HEK293 (cell line): ENCODE measurements around the gene SGIP1.

Source experiments
- CTCF ChIA-PET: fragments of 350-600 bp; formaldehyde crosslinking; extraction: SDS; loops from one replicate; lab custom pipeline; 2021; ENCODE audit warnings: antibody characterized with exemption; lab: Yijun Ruan, JAX
- POLR2A ChIA-PET: fragments of 300-600 bp; formaldehyde crosslinking; extraction: SDS; loops from one replicate; lab custom pipeline; 2020; ENCODE audit warnings: antibody characterized with exemption, inconsistent platforms; lab: Yijun Ruan, JAX
- H3K27ac ChIP-seq: fragments of 200-500 bp; sonication (Bioruptor generic); 2 replicates; pipeline ENCODE4 v1.5.1; 2014; ENCODE audit warnings: low read depth, low read length, control low read depth, inconsistent platforms; ENCODE audit errors: extremely low read depth
- H3K36me3 ChIP-seq, 2 experiments: fragments of 200-500 bp in 1 of 2; sonication (Bioruptor generic) in 1 of 2; 1 replicate in 1 of 2; 2 replicates in 1 of 2; pipeline ENCODE4 v1.5.1; 2014 to 2017; ENCODE audit warnings: inconsistent platforms in 2 of 2, low read length in 2 of 2; ENCODE audit not compliant: control insufficient read depth in 2 of 2, insufficient read depth in 1 of 2
- H3K4me1 ChIP-seq: fragments of 200-500 bp; sonication (Bioruptor generic); 2 replicates; pipeline ENCODE4 v1.5.1; 2014; ENCODE audit warnings: mild to moderate bottlenecking, low read length, inconsistent platforms; ENCODE audit not compliant: control insufficient read depth, insufficient read depth
- H3K4me3 ChIP-seq: 2 replicates; pipeline ENCODE4 v1.5.1; 2011; ENCODE audit warnings: low read depth, mild to moderate bottlenecking, control low read depth, low read length, moderate library complexity
- H3K9me3 ChIP-seq: fragments of 200-500 bp; sonication (Bioruptor generic); 2 replicates; pipeline ENCODE4 v1.5.1; 2014; ENCODE audit warnings: low read depth, low read length, inconsistent platforms; ENCODE audit not compliant: control insufficient read depth, insufficient read depth
- BCL11B ChIP-seq: fragments of 450-650 bp; formaldehyde crosslinking; IDR thresholded peaks from 2 replicates; pipeline ENCODE4 v1.5.1; 2016; ENCODE audit warnings: low read depth, missing biosample characterization, missing genetic modification characterization
- KLF16 ChIP-seq: fragments of 450-650 bp; formaldehyde crosslinking; IDR thresholded peaks from 2 replicates; pipeline ENCODE4 v1.5.1; 2017; ENCODE audit warnings: missing biosample characterization, missing genetic modification characterization
- SP7 ChIP-seq: fragments of 450-650 bp; formaldehyde crosslinking; IDR thresholded peaks from 2 replicates; pipeline ENCODE4 v1.5.1; 2016; ENCODE audit warnings: missing biosample characterization, missing genetic modification characterization
- ZNF132 ChIP-seq: fragments of 450-650 bp; formaldehyde crosslinking; IDR thresholded peaks from 2 replicates; pipeline ENCODE4 v1.5.1; 2017; ENCODE audit warnings: missing biosample characterization, missing genetic modification characterization, borderline replicate concordance
- ZNF175 ChIP-seq: fragments of 450-650 bp; formaldehyde crosslinking; IDR thresholded peaks from 2 replicates; pipeline ENCODE4 v1.5.1; 2016; ENCODE audit warnings: missing biosample characterization, missing genetic modification characterization
- ZNF211 ChIP-seq: fragments of 450-650 bp; formaldehyde crosslinking; IDR thresholded peaks from 2 replicates; pipeline ENCODE4 v1.5.1; 2016; ENCODE audit warnings: low read depth, missing biosample characterization, missing genetic modification characterization
- ZNF311 ChIP-seq: fragments of 450-650 bp; formaldehyde crosslinking; IDR thresholded peaks from 2 replicates; pipeline ENCODE4 v1.5.1; 2017; ENCODE audit warnings: missing biosample characterization, missing genetic modification characterization, borderline replicate concordance
- ZNF529 ChIP-seq: fragments of 450-650 bp; formaldehyde crosslinking; IDR thresholded peaks from 2 replicates; pipeline ENCODE4 v1.5.1; 2017; ENCODE audit warnings: missing genetic modification characterization, missing biosample characterization; ENCODE audit not compliant: insufficient replicate concordance
- ZNF544 ChIP-seq: fragments of 450-650 bp; formaldehyde crosslinking; IDR thresholded peaks from 2 replicates; pipeline ENCODE4 v1.5.0; 2017; ENCODE audit warnings: missing biosample characterization, missing genetic modification characterization
- ZNF561 ChIP-seq: fragments of 450-650 bp; IDR thresholded peaks from 2 replicates; pipeline ENCODE4 v1.5.1; 2018; ENCODE audit warnings: missing biosample characterization, missing genetic modification characterization, borderline replicate concordance
- ZNF623 ChIP-seq: fragments of 450-650 bp; formaldehyde crosslinking; IDR thresholded peaks from 2 replicates; pipeline ENCODE4 v1.5.1; 2016; ENCODE audit warnings: missing biosample characterization, missing genetic modification characterization
- ZNF707 ChIP-seq: fragments of 450-650 bp; formaldehyde crosslinking; IDR thresholded peaks from 2 replicates; pipeline ENCODE4 v1.5.1; 2016; ENCODE audit warnings: missing biosample characterization, missing genetic modification characterization
- ZNF76 ChIP-seq: fragments of 450-650 bp; formaldehyde crosslinking; IDR thresholded peaks from 2 replicates; pipeline ENCODE4; 2016; ENCODE audit warnings: low read depth, missing biosample characterization, missing genetic modification characterization, borderline replicate concordance
- TF ChIP-seq, protein P1 (sequence below): fragments of 450-650 bp; formaldehyde crosslinking; IDR thresholded peaks from 2 replicates; pipeline ENCODE4; 2016; ENCODE audit warnings: missing biosample characterization, missing genetic modification characterization
- TF ChIP-seq, protein P2 (sequence below): fragments of 450-650 bp; formaldehyde crosslinking; IDR thresholded peaks from 2 replicates; pipeline ENCODE4 v1.5.1; 2017; ENCODE audit warnings: missing biosample characterization, missing genetic modification characterization
- TF ChIP-seq, protein P3 (sequence below): fragments of 450-650 bp; formaldehyde crosslinking; IDR thresholded peaks from 2 replicates; pipeline ENCODE4 v1.5.1; 2016; ENCODE audit warnings: missing biosample characterization, missing genetic modification characterization
- TF ChIP-seq, protein P4 (sequence below): fragments of 450-650 bp; formaldehyde crosslinking; optimal IDR thresholded peaks from 2 replicates; pipeline ENCODE3; 2016; ENCODE audit warnings: missing biosample characterization, mild to moderate bottlenecking, missing genetic modification characterization
- TF ChIP-seq, protein P5 (sequence below): fragments of 450-650 bp; formaldehyde crosslinking; IDR thresholded peaks from 2 replicates; pipeline ENCODE4 v1.5.1; 2016; ENCODE audit warnings: missing biosample characterization, missing genetic modification characterization
- TF ChIP-seq, protein P6 (sequence below): fragments of 450-650 bp; formaldehyde crosslinking; IDR thresholded peaks from 2 replicates; pipeline ENCODE4 v1.5.1; 2016; ENCODE audit warnings: missing biosample characterization, missing genetic modification characterization, borderline replicate concordance

SGIP1 gene

DNA sequence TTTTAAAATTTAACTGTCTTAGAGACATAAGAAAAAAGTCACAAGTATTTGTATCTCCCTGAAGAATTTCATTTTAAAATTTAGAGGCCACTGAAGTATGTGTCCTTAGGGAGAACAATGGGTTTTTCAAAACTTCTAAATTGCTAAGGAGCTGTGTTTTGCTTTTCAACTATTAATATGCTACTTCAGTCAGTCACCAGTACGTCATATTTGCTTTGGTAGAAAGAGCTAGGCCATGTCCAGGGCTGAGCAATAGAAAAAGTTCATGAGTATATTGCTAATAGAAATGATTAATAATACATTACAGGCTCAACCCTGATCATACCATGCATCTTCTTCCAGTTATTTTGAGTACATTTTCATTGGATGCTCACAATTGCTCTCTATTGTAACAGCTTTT is 1.7 kb upstream of the SGIP1 start:
- no peak overlapping the region for H3K27ac ChIP-seq
- H3K4me3 ChIP-seq, result no peak overlapping the region
- POLR2A ChIA-PET, result no interaction called here
- H3K9me3 ChIP-seq, result no peaks in the 10 kb centered on the region
- H3K4me1 ChIP-seq, result no peaks in the 10 kb centered on the region
- CTCF ChIA-PET, result interaction anchor here (0.6 to 1.8 kb wide), 5 partner anchors 11 to 288 kb away, joined by 3 to 7 read pairs (median 3); no protein-coding TSS in a partner anchor
- H3K36me3 ChIP-seq, result no peaks in the 10 kb centered on the region
- no peak for TF ChIP-seq BCL11B (tag by site-specific recombination)
- TF ChIP-seq KLF16 (tag by site-specific recombination), result no peak
- TF ChIP-seq, protein P1, sequence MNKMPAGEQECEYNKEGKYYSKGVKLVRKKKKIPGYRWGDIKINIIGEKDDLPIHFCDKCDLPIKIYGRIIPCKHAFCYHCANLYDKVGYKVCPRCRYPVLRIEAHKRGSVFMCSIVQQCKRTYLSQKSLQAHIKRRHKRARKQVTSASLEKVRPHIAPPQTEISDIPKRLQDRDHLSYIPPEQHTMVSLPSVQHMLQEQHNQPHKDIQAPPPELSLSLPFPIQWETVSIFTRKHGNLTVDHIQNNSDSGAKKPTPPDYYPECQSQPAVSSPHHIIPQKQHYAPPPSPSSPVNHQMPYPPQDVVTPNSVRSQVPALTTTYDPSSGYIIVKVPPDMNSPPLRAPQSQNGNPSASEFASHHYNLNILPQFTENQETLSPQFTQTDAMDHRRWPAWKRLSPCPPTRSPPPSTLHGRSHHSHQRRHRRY (tag by site-specific recombination), result no peak
- TF ChIP-seq ZNF311 (tag by site-specific recombination), result no peak
- TF ChIP-seq, protein P2, sequence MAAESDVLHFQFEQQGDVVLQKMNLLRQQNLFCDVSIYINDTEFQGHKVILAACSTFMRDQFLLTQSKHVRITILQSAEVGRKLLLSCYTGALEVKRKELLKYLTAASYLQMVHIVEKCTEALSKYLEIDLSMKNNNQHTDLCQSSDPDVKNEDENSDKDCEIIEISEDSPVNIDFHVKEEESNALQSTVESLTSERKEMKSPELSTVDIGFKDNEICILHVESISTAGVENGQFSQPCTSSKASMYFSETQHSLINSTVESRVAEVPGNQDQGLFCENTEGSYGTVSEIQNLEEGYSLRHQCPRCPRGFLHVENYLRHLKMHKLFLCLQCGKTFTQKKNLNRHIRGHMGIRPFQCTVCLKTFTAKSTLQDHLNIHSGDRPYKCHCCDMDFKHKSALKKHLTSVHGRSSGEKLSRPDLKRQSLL (tag by site-specific recombination), result no peak
- TF ChIP-seq, protein P3, sequence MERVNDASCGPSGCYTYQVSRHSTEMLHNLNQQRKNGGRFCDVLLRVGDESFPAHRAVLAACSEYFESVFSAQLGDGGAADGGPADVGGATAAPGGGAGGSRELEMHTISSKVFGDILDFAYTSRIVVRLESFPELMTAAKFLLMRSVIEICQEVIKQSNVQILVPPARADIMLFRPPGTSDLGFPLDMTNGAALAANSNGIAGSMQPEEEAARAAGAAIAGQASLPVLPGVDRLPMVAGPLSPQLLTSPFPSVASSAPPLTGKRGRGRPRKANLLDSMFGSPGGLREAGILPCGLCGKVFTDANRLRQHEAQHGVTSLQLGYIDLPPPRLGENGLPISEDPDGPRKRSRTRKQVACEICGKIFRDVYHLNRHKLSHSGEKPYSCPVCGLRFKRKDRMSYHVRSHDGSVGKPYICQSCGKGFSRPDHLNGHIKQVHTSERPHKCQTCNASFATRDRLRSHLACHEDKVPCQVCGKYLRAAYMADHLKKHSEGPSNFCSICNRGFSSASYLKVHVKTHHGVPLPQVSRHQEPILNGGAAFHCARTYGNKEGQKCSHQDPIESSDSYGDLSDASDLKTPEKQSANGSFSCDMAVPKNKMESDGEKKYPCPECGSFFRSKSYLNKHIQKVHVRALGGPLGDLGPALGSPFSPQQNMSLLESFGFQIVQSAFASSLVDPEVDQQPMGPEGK (tag by site-specific recombination), result no peak
- no peak for TF ChIP-seq ZNF211
- no peak for TF ChIP-seq ZNF561 (tag by site-specific recombination)
- no peak for TF ChIP-seq ZNF623 (tag by site-specific recombination)
- TF ChIP-seq, protein P4, sequence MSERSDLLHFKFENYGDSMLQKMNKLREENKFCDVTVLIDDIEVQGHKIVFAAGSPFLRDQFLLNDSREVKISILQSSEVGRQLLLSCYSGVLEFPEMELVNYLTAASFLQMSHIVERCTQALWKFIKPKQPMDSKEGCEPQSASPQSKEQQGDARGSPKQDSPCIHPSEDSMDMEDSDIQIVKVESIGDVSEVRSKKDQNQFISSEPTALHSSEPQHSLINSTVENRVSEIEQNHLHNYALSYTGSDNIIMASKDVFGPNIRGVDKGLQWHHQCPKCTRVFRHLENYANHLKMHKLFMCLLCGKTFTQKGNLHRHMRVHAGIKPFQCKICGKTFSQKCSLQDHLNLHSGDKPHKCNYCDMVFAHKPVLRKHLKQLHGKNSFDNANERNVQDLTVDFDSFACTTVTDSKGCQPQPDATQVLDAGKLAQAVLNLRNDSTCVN, result no peak
- no peak for TF ChIP-seq ZNF132
- no peak for TF ChIP-seq ZNF544 (tag by site-specific recombination)
- no peak for TF ChIP-seq SP7 (tag by site-specific recombination)
- TF ChIP-seq ZNF529 (tag by site-specific recombination), result no peak
- TF ChIP-seq, protein P5, sequence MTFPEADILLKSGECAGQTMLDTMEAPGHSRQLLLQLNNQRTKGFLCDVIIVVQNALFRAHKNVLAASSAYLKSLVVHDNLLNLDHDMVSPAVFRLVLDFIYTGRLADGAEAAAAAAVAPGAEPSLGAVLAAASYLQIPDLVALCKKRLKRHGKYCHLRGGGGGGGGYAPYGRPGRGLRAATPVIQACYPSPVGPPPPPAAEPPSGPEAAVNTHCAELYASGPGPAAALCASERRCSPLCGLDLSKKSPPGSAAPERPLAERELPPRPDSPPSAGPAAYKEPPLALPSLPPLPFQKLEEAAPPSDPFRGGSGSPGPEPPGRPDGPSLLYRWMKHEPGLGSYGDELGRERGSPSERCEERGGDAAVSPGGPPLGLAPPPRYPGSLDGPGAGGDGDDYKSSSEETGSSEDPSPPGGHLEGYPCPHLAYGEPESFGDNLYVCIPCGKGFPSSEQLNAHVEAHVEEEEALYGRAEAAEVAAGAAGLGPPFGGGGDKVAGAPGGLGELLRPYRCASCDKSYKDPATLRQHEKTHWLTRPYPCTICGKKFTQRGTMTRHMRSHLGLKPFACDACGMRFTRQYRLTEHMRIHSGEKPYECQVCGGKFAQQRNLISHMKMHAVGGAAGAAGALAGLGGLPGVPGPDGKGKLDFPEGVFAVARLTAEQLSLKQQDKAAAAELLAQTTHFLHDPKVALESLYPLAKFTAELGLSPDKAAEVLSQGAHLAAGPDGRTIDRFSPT, result no peak
- no peak for TF ChIP-seq ZNF175
- TF ChIP-seq ZNF707 (tag by site-specific recombination), result no peak
- TF ChIP-seq ZNF76, result no peak
- TF ChIP-seq, protein P6, sequence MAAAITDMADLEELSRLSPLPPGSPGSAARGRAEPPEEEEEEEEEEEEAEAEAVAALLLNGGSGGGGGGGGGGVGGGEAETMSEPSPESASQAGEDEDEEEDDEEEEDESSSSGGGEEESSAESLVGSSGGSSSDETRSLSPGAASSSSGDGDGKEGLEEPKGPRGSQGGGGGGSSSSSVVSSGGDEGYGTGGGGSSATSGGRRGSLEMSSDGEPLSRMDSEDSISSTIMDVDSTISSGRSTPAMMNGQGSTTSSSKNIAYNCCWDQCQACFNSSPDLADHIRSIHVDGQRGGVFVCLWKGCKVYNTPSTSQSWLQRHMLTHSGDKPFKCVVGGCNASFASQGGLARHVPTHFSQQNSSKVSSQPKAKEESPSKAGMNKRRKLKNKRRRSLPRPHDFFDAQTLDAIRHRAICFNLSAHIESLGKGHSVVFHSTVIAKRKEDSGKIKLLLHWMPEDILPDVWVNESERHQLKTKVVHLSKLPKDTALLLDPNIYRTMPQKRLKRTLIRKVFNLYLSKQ, result no peak
- TF ChIP-seq, all 188 proteins: peak for 0
